B cell (primary cell): ENCODE results near the gene CXXC1. TPM values are rescaled to one million over a fixed set of nuclear protein-coding genes. Genes with fewer than 3 reads are reported as not detected.

Experiments used
- ATAC-seq: fragments of 200-7000 bp; cut with Tn5 transposase; one replicate; pipeline ENCODE4 v1.10.0; 2021; ENCODE audit warnings: low read depth, mild to moderate bottlenecking, moderate number of reproducible peaks, moderate library complexity
- CTCF ChIA-PET: fragments of 350-600 bp; sonication (Branson Sonifier 250); formaldehyde crosslinking; loops from one replicate; lab custom pipeline; 2021; ENCODE audit warnings: antibody characterized with exemption, inconsistent platforms; lab: Charles Lee
- POLR2A ChIA-PET: fragments of 350-600 bp; sonication (Branson Sonifier 250); formaldehyde crosslinking; loops from one replicate; lab custom pipeline; 2021; ENCODE audit warnings: antibody characterized with exemption; lab: Charles Lee
- DNase-seq: peaks from one replicate; pipeline ENCODE4 v3.0.0; 2013
- H2AFZ ChIP-seq: 2 replicates; pipeline ENCODE4 v1.6.1; 2012; ENCODE audit warnings: mild to moderate bottlenecking, low read depth, low read length; ENCODE audit not compliant: insufficient read depth, poor library complexity, severe bottlenecking
- H3K27ac ChIP-seq, 2 donors: 1 replicate in 1 of 2; 2 replicates in 1 of 2; pipeline ENCODE4 v1.5.1; 2012 to 2013; ENCODE audit warnings: low read length in 2 of 2, mild to moderate bottlenecking in 2 of 2, moderate library complexity in 1 of 2
- H3K27me3 ChIP-seq, 4 experiments: fragments of 200-600 bp in 1 of 4; sonication (generic) in 1 of 4; replicated peaks in 1 of 4; 1 replicate in 2 of 4; 2 replicates in 2 of 4; pipeline versions ENCODE4 v1.6.1 to v1.7.0; 2013 to 2016; ENCODE audit warnings: low read length in 3 of 4, mild to moderate bottlenecking in 2 of 4, mixed read lengths in 1 of 4, moderate library complexity in 1 of 4; ENCODE audit not compliant: insufficient read depth in 4 of 4, control insufficient read depth in 3 of 4; ENCODE audit errors: control extremely low read depth in 1 of 4
- H3K36me3 ChIP-seq, 2 experiments: replicated peaks in 1 of 2; 1 replicate in 1 of 2; 2 replicates in 1 of 2; pipeline versions ENCODE4 v1.6.1 to v1.7.1; 2013; ENCODE audit warnings: low read length in 1 of 2; ENCODE audit not compliant: insufficient read depth in 2 of 2, control insufficient read depth in 1 of 2; ENCODE audit errors: control extremely low read depth in 1 of 2, extremely low read depth in 1 of 2
- H3K4me1 ChIP-seq, 2 donors: fragments of 200-600 bp in 1 of 2; sonication (generic) in 1 of 2; 1 replicate in 1 of 2; 2 replicates in 1 of 2; pipeline versions ENCODE4 v1.5.1 to v1.6.1; 2013 to 2017; ENCODE audit warnings: low read length in 2 of 2; ENCODE audit not compliant: control insufficient read depth in 2 of 2, insufficient read depth in 2 of 2
- H3K4me2 ChIP-seq: replicated peaks from 2 replicates; pipeline ENCODE3; 2012; ENCODE audit warnings: mild to moderate bottlenecking, low read depth, low read length; ENCODE audit not compliant: poor library complexity, severe bottlenecking
- H3K4me3 ChIP-seq, 5 experiments: fragments of 200-600 bp in 1 of 5; sonication (generic) in 1 of 5; 1 replicate in 3 of 5; 2 replicates in 2 of 5; pipeline versions ENCODE4 v1.5.1 to v1.7.0; 2011 to 2016; ENCODE audit warnings: low read length in 4 of 5, mild to moderate bottlenecking in 4 of 5, low read depth in 2 of 5, control low read depth in 1 of 5, moderate library complexity in 1 of 5; ENCODE audit not compliant: insufficient read depth in 1 of 5; ENCODE audit errors: control extremely low read depth in 1 of 5, extremely low read depth in 1 of 5
- H3K79me2 ChIP-seq: fragments of 200-600 bp; sonication (generic); one replicate; pipeline ENCODE4 v1.6.0; 2016; ENCODE audit warnings: low read length; ENCODE audit not compliant: control insufficient read depth, insufficient read depth
- H3K9ac ChIP-seq: fragments of 200-600 bp; sonication (generic); 2 replicates; pipeline ENCODE4 v1.6.1; 2017; ENCODE audit warnings: mild to moderate bottlenecking, low read length, moderate library complexity
- H3K9me3 ChIP-seq, 3 donors: one replicate each; pipeline versions ENCODE4 v1.6.1 to v1.7.1; 2013; ENCODE audit warnings: low read length in 2 of 3; ENCODE audit not compliant: control insufficient read depth in 2 of 3, insufficient read depth in 1 of 3; ENCODE audit errors: control extremely low read depth in 1 of 3
- H4K20me1 ChIP-seq: 2 replicates; pipeline ENCODE4 v1.6.0; 2012; ENCODE audit warnings: mild to moderate bottlenecking, low read length; ENCODE audit not compliant: insufficient read depth, control insufficient read depth, poor library complexity, severe bottlenecking
- H3K27ac Mint-ChIP-seq: one replicate; pipeline ENCODE4 v1.8.0; 2021; ENCODE audit warnings: mixed read lengths
- H3K27me3 Mint-ChIP-seq: one replicate; pipeline ENCODE4 v1.8.0; 2021; ENCODE audit warnings: mixed read lengths
- H3K4me1 Mint-ChIP-seq: one replicate; pipeline ENCODE4 v1.8.0; 2021; ENCODE audit warnings: mixed read lengths
- H3K4me3 Mint-ChIP-seq: one replicate; pipeline ENCODE4 v1.8.0; 2021; ENCODE audit warnings: mixed read lengths
- H3K9me3 Mint-ChIP-seq: one replicate; pipeline ENCODE4 v1.8.0; 2022; ENCODE audit warnings: mixed read lengths; ENCODE audit not compliant: insufficient read depth
- EZH2 ChIP-seq: IDR thresholded peaks from 2 replicates; pipeline ENCODE4 v1.6.1; 2012; ENCODE audit warnings: borderline replicate concordance, low read depth, mild to moderate bottlenecking, moderate library complexity, low read length; ENCODE audit not compliant: insufficient read depth, poor library complexity, severe bottlenecking
- WGBS: methylation state at CpG from one replicate; pipeline ENCODE4 v1.1.5; 2013; ENCODE audit warnings: missing lambda C conversion rate; ENCODE audit not compliant: insufficient coverage; 5-methylcytosine and 5-hydroxymethylcytosine counted together
- intact Hi-C: fragments of 100-400 bp; cut with micrococcal nuclease; formaldehyde crosslinking; loops from one replicate; pipeline ENCODE4 v1.10.0; 2022
- polyA plus RNA-seq: library from polyadenylated mRNA; depleted of rRNA; stranded (reverse); fragments of >200 nt; gene quantifications from 2 replicates; pipeline ENCODE4 v1.2.3, GENCODE V29; 2012
- total RNA-seq, 2 donors: library from RNA; stranded (reverse); fragments of 120-200 nt in 1 of 2; gene quantifications; 1 replicate in 1 of 2; 2 replicates in 1 of 2; pipeline versions ENCODE4 v1.2.3 to v1.2.4, GENCODE V29; 2013 to 2022
- TF ChIP-seq, protein P1 (sequence below): fragments of 200-600 bp; IDR thresholded peaks from one replicate; pipeline ENCODE4 v1.8.0; 2022; ENCODE audit warnings: antibody characterized with exemption, mild to moderate bottlenecking

Gene CXXC1
- total and polyA plus RNA-seq, 2 donors (not counting 1 experiment from before 2014, with no cell fraction given) = 157 to 306 TPM

DNA sequence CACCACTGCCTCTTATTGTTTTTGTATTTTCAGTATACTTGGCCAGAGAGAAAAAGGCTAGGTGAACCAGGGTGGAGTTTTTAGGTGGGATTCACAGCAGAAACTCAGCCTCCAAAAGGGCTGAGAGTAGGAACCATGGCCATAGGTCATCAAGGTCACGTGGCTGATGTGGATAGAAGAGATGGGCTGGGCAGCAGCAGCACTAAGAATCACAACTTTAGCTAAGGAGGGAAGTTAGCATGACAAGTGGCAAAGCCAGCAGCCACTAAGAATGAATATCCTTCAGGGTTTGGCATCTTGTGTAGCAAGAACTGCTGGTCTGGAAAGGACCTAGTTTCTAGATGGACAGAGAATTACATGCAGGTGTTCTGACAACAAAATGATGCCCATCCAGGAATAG is 44.2 kb upstream of the CXXC1 start:
- peaks cover 53% of the 10 kb centered on the region for H3K4me1 Mint-ChIP-seq
- CTCF ChIA-PET = interaction anchor here (1.3 to 2.4 kb wide), 3 partner anchors 11 to 25 kb away, joined by 5 to 13 read pairs (median 7); no protein-coding TSS in a partner anchor
- Histone ChIP-seq H2AFZ (no peak overlapping the region), H3K4me3 (no peak overlapping the region), H3K9ac (no peak overlapping the region), H3K4me1 (peaks cover 46 to 47% of the 10 kb centered on the region in 2 donors), H3K27me3 (peaks cover 0 to 5% (median 0%) of the 10 kb centered on the region in 4 experiments), H4K20me1 (no peaks in the 10 kb centered on the region), H3K36me3 (no peaks in the 10 kb centered on the region), H3K79me2 (no peaks in the 10 kb centered on the region), H3K4me2 (no peak overlapping the region), H3K27ac (no peak overlapping the region), H3K9me3 (no peaks in the 10 kb centered on the region)
- H3K27ac Mint-ChIP-seq = no peak overlapping the region
- intact Hi-C loops = no loop called here
- no peak for TF ChIP-seq EZH2
- TF ChIP-seq, protein P1, sequence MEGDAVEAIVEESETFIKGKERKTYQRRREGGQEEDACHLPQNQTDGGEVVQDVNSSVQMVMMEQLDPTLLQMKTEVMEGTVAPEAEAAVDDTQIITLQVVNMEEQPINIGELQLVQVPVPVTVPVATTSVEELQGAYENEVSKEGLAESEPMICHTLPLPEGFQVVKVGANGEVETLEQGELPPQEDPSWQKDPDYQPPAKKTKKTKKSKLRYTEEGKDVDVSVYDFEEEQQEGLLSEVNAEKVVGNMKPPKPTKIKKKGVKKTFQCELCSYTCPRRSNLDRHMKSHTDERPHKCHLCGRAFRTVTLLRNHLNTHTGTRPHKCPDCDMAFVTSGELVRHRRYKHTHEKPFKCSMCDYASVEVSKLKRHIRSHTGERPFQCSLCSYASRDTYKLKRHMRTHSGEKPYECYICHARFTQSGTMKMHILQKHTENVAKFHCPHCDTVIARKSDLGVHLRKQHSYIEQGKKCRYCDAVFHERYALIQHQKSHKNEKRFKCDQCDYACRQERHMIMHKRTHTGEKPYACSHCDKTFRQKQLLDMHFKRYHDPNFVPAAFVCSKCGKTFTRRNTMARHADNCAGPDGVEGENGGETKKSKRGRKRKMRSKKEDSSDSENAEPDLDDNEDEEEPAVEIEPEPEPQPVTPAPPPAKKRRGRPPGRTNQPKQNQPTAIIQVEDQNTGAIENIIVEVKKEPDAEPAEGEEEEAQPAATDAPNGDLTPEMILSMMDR = no peak
- POLR2A ChIA-PET = no interaction called here
- no peak for DNase-seq
- H3K9me3 Mint-ChIP-seq = no peaks in the 10 kb centered on the region
- no peak for ATAC-seq
- WGBS = 100% methylated on average over 1 of the region's 1 CpG
- peaks cover 8% of the 10 kb centered on the region for H3K27me3 Mint-ChIP-seq
- H3K4me3 Mint-ChIP-seq = no peak overlapping the region

- Histone ChIP-seq H3K79me2 (no peaks in the 10 kb centered on the region), H3K27me3 (peaks cover 0 to 5% (median 0%) of the 10 kb centered on the region in 4 experiments), H3K4me1 (peaks cover 37 to 38% of the 10 kb centered on the region in 2 donors), H3K4me3 (no peak overlapping the region), H2AFZ (no peak overlapping the region), H4K20me1 (no peaks in the 10 kb centered on the region), H3K27ac (no peak overlapping the region), H3K9me3 (no peaks in the 10 kb centered on the region), H3K9ac (no peak overlapping the region), H3K4me2 (no peak overlapping the region), H3K36me3 (no peaks in the 10 kb centered on the region)
- Mint-ChIP-seq H3K9me3 (no peaks in the 10 kb centered on the region), H3K4me3 (no peak overlapping the region), H3K27me3 (peaks cover 8% of the 10 kb centered on the region), H3K4me1 (peaks cover 43% of the 10 kb centered on the region), H3K27ac (no peak overlapping the region)
- ATAC-seq = no peak
- TF ChIP-seq, protein P1 = no peak
- TF ChIP-seq EZH2 = no peak
- ChIA-PET POLR2A (no interaction called here), CTCF (no interaction called here)
- no peak for DNase-seq
- intact Hi-C loops = no loop called here
Measured at GRCh38 chr18:50330176-50330575, 42.7 kb upstream of the CXXC1 start.
